ENCODE data around the gene ARID3A. TPM values are rescaled to one million over a fixed set of nuclear protein-coding genes. Genes with fewer than 3 reads are reported as not detected.
A peak's percentile ranks its signal among the peaks of the same experiment; 100 is the strongest.

ARID3A gene
- total and polyA plus RNA-seq, 7 donors: 2.3 to 6.7 (median 4.2) TPM

GRCh38 chr19:993361-993830 is 67.6 kb downstream of the ARID3A start:
- 77 to 81% (median 80%) methylated on average over 16 to 17 of the region's 17 CpGs for WGBS, 3 donors
- TF ChIP-seq CTCF (IDR thresholded peaks at IDR 0.05): no peak
- H3K36me3 ChIP-seq (ENCODE audit: insufficient read depth in 1 of 2, low read depth in 1 of 2): peaks cover 3 to 37% of the 10 kb centered on the region in 2 donors
- DNase-seq (peak in 1 of 2 donors; percentile 55), ATAC-seq (no peak)
- no peak overlapping the region for H3K27ac ChIP-seq
- no peak overlapping the region for H3K4me3 ChIP-seq
- intact Hi-C loops (cut with DNase I): no loop called here
- H3K27me3 ChIP-seq (ENCODE audit: insufficient read depth in 3 of 3, low read length in 2 of 3): peaks cover 0 to 29% (median 3%) of the 10 kb centered on the region in 3 donors
- H3K4me1 ChIP-seq: no peaks in the 10 kb centered on the region
- no peaks in the 10 kb centered on the region for H3K9me3 ChIP-seq

- WGBS, 3 donors: 85 to 91% (median 89%) methylated on average over 35 to 43 of the region's 43 CpGs
- Histone ChIP-seq H3K9me3 (no peaks in the 10 kb centered on the region), H3K4me1 (no peaks in the 10 kb centered on the region), H3K27me3 (ENCODE audit: insufficient read depth in 3 of 3, low read length in 2 of 3) (peaks cover 0 to 33% (median 5%) of the 10 kb centered on the region in 3 donors), H3K36me3 (ENCODE audit: insufficient read depth in 1 of 2, low read depth in 1 of 2) (peaks cover 3 to 33% of the 10 kb centered on the region in 2 donors), H3K27ac (no peak overlapping the region), H3K4me3 (no peak overlapping the region)
- intact Hi-C loops (cut with DNase I): no loop called here
- TF ChIP-seq CTCF (IDR thresholded peaks at IDR 0.05): no peak
- ATAC-seq (no peak), DNase-seq (no peak)
These were observed 68.1 kb downstream of the ARID3A start for GRCh38 chr19:993831-994393.

GRCh38 chr19:994516-994915 is 68.7 kb downstream of the ARID3A start:
- peaks cover 3 to 29% of the 10 kb centered on the region in 2 donors for H3K36me3 ChIP-seq (ENCODE audit: insufficient read depth in 1 of 2, low read depth in 1 of 2)
- 89 to 94% (median 93%) methylated on average over 17 to 18 of the region's 18 CpGs for WGBS, 3 donors
- H3K27ac ChIP-seq: no peak overlapping the region
- peaks cover 0 to 39% (median 11%) of the 10 kb centered on the region in 3 donors for H3K27me3 ChIP-seq (ENCODE audit: insufficient read depth in 3 of 3, low read length in 2 of 3)
- no peaks in the 10 kb centered on the region for H3K4me1 ChIP-seq
- intact Hi-C loops (cut with DNase I): no loop called here
- no peak overlapping the region for H3K4me3 ChIP-seq
- TF ChIP-seq CTCF (IDR thresholded peaks at IDR 0.05): no peak
- DNase-seq: no peak
- H3K9me3 ChIP-seq: no peaks in the 10 kb centered on the region
- no peak for ATAC-seq

- no peak overlapping the region for H3K4me3 ChIP-seq
- no peaks in the 10 kb centered on the region for H3K9me3 ChIP-seq
- H3K4me1 ChIP-seq: no peaks in the 10 kb centered on the region
- intact Hi-C loops (cut with DNase I): no loop called here
- H3K27me3 ChIP-seq (ENCODE audit: insufficient read depth in 3 of 3, low read length in 2 of 3): peaks cover 0 to 46% (median 13%) of the 10 kb centered on the region in 3 donors
- ATAC-seq (no peak), DNase-seq (no peak)
- H3K36me3 ChIP-seq (ENCODE audit: insufficient read depth in 1 of 2, low read depth in 1 of 2): peaks cover 3 to 25% of the 10 kb centered on the region in 2 donors
- TF ChIP-seq CTCF (IDR thresholded peaks at IDR 0.05): no peak
- 32 to 61% (median 41%) methylated on average over 25 to 26 of the region's 26 CpGs for WGBS, 3 donors
- no peak overlapping the region for H3K27ac ChIP-seq
These were observed 69.4 kb downstream of the ARID3A start for GRCh38 chr19:995051-995827.
